ENCODE results near the gene GARIN5B.

GARIN5B gene

GRCh38 chr19:55389386-55390317 is 26.6 kb upstream of the GARIN5B start:
- no peak for DNase-seq (ENCODE audit: low read depth, low spot score)

GRCh38 chr19:55387736-55388497 is 24.9 kb upstream of the GARIN5B start:
- DNase-seq (ENCODE audit: low read depth, low spot score), result no peak

GRCh38 chr19:55386493-55386971 is 23.5 kb upstream of the GARIN5B start:
- peak; percentile 59 for DNase-seq (ENCODE audit: low read depth, low spot score)

GRCh38 chr19:55385724-55386492 is 22.8 kb upstream of the GARIN5B start, which contains the start of gene RPL28:
TSS of gene RPL28 (plus strand) at chr19:55385932. CDS start at chr19:55386358, 426 bp downstream.
- peak; percentile 99 for DNase-seq (ENCODE audit: low read depth, low spot score)

- peak; percentile 98 for DNase-seq (ENCODE audit: low read depth, low spot score)
These were observed 22.1 kb upstream of the GARIN5B start for GRCh38 chr19:55384920-55385723.

DNA sequence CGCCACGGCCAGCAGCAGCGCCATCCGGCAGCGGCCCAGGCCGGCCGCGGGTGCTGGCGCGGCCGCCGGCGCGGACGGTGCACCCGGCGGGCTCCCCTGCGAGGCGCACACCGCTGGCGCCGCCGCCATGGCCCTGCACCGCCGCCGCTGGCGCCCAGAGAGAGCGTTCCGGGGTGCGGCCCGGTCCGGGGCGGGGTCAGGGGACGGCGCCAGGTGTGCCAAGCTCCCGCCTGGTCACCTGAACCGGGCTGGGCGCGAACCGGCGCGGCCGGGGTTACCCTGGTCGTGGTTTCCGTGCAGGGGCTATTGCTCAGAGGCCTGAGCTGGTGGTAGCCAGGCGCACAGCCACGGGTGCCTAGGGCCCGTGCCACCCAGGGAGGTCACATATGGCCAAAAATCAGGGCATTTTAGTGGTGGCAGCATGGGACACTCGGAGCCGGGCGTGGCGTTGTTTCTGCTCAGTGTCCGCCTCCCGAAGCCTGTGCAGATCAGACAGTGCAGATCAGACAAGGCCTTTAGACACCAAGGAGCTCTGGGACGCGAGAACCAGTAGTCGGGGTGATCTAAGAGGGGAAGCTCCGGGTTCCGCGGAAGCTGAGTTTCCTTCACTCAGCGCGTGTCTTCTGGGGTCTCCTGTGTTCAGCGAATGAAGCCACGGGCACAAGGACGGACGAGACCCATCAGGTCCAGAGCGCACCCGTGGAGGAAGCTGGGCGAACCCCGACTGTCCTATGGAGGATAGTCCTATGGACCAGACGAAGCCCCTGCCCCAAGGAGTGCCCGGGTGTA is 21.3 kb upstream of the GARIN5B start, which contains the start of gene TMEM238:
TMEM238 (minus strand) TSS at position 162 of the 789 bp plus-strand sequence; CDS start at position 129, 33 bp downstream.
- no peak for DNase-seq (ENCODE audit: low read depth, low spot score)

DNA sequence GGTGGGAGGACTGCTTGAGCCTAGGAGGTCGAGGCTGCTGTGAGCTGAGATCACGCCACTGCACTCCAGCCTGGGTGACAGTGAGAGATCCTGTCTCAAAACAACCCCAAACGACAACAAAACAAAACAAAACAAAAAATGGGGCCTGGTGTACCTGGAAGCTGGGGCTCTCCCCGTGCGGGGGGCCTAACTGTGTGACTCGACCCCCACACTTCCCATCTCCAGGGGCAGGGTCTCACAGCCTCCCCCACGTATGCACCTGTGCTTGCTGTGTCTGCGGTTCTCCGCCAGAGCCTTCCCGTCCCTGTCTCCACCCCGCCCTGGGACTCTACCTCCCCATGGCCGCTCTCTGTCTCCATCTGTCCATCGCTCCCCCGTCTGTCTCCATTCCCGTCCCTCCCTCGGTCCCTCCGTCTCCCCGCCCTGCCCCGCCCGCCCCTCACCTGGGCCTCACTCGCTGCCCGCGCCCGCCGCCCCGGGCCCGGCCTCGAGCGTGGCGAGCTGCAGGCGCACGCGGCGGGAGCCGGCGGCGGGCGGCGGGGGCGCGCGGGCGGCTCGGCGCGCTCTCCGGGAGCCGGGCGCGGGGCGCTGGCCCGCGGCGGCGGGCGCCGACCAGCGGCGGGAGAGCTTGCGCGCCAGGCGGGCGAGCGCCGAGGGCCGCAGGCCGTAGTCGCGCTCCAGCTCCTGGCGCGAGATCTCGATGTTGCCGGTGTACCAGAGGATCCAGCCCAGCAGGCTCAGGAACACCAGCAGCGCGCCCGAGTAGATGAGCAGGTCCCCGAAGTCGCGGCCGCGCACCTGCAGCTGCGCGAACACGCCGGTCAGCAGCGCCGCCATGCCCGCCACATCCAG is 20.4 kb upstream of the GARIN5B start:
- peak; percentile 91 for DNase-seq (ENCODE audit: low read depth, low spot score)

GRCh38 chr19:55382522-55383054 is 19.5 kb upstream of the GARIN5B start:
- DNase-seq (ENCODE audit: low read depth, low spot score), result no peak

DNA sequence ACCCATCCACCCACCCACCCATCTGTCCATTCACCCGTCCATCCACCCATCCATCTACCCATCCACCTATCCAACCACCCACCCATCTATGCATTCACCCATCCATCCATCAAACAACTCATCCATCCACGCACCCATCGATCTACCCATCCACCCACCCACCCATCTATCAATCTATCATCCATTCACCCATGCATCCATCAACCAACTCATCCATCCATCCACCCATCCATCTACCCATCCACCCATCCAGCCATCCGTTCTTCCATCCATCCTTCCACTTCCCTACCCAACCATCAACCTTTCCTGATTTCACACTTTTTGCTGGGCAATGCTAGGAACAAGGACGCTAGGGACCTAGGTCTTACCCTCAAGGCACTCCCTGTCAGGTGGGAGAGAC is 19.0 kb upstream of the GARIN5B start:
- DNase-seq (ENCODE audit: low read depth, low spot score), result no peak

GRCh38 chr19:55379174-55379573 is 16.1 kb upstream of the GARIN5B start:
- no peak for DNase-seq (ENCODE audit: low read depth, low spot score)

GRCh38 chr19:55377356-55378131 is 14.5 kb upstream of the GARIN5B start:
- DNase-seq (ENCODE audit: low read depth, low spot score), result no peak

DNA sequence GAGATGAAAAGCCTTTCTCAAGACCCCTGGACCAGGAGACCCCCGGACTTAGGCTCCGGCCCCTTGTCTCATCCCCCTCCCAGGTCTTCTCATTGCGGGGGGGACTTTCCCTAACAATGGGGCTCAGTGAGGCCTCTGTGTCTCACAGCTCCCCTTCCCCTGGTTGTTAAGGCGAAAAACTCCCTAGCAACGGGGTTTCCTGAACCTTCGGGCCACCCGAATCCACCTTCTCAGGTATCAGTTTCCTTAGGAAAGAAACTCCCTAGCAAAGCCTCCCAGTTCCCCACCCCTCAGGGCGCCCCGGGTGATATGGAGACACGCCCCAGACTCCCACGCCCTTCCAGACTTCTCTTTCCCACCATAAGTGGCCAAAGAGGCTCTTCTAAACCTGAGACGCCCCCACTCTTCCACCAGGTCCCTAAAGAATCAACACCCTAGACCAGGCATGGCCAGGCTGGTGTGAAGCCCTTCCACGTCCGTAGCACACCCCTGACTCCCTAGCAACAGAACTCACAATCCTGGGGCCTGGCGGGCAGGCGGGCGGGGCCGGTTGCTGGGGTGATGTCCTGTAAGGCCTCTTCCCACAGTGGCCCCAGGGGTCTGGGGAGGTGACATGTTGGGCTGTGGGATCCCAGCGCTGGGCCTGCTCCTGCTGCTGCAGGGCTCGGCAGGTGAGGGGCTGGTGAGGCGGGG is 13.3 kb upstream of the GARIN5B start, which contains the start of gene TMEM190:
TMEM190 (plus strand) TSS at position 586 of the 693 bp plus-strand sequence; CDS start at position 614, 28 bp downstream.
- DNase-seq (ENCODE audit: low read depth, low spot score), result no peak

- peak; percentile 73 for DNase-seq (ENCODE audit: low read depth, low spot score)
These were observed 11.1 kb upstream of the GARIN5B start for GRCh38 chr19:55373993-55374757.

DNA sequence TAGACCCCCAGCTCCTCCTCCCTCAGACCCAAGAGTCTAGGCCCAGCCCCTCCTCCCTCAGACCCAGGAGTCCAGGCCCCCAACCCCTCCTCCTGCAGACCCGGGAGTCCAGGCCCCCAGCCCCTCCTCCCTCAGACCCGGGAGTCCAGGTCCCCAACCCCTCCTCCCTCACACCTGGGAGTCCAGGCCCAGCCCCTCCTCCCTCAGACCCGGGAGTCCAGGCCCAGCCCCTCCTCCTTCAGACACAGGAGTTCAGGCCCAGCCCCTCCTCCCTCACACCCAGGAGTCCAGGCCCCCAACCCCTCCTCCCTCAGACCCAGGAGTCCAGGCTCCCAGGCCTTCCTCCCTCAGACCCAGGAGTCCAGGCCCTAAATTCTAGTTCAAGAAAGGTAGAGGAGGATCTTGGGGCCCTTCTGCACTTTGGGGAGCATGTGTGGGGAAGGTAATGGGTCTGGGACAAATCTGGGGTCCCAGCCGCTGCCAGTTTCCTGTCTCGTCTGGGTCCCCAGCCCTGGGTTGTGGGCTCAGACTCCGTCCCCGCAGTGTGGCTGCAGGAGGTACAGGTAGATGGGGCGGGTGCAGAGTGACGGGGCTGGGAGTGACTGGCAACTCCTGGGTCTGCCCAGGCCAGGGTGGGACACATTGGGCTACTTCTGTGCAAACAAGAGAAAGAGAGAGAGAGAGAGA is 10.4 kb upstream of the GARIN5B start:
- DNase-seq (ENCODE audit: low read depth, low spot score), result no peak

DNA sequence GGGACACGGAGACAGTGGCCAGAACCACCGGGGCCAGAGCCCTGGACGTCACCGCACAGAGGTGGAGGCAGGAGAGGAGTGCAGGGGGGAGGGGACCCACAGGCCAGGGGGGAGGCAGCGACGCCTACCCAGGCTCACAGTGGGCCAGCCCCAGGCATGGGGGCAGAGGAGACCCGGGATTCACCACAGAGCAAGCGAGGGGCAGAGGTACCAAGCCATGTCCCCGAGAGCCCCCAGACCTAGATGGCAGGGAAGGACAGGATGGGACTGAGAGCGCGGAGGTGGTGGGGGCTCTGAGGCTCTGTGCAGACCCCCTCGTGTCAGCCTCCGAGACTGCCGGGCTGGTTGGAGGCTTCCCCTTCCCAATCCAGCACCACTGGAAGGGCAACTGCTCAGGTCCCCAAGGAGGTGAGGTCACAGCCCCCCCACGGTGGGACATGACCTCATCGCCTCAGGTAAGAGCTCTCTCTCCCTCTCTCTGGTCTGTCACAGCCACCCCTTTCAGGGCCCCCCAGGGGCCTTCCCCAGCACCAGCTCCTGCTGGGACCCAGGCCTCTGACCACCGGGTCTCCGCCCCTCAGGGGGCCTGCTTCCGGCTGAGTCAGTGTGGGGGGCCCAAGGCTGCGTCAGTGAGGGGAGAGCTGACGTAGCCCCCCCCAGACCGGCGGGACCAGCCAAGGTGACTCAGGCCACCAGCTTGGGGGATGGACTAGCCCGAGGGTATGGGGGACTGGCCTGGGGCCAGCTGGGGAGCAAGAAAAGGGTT is 9.4 kb upstream of the GARIN5B start:
- peak; percentile 79 for DNase-seq (ENCODE audit: low read depth, low spot score)
